Fibroblast of skin of left biceps (primary cell): ENCODE data around the gene MMP27.

ENCODE experiments used
- DNase-seq, 2 experiments: peaks; one replicate each; pipeline ENCODE4 v3.0.0-alpha.2; 2013; ENCODE audit warnings: low read depth in 2 of 2

The MMP27 gene

DNA sequence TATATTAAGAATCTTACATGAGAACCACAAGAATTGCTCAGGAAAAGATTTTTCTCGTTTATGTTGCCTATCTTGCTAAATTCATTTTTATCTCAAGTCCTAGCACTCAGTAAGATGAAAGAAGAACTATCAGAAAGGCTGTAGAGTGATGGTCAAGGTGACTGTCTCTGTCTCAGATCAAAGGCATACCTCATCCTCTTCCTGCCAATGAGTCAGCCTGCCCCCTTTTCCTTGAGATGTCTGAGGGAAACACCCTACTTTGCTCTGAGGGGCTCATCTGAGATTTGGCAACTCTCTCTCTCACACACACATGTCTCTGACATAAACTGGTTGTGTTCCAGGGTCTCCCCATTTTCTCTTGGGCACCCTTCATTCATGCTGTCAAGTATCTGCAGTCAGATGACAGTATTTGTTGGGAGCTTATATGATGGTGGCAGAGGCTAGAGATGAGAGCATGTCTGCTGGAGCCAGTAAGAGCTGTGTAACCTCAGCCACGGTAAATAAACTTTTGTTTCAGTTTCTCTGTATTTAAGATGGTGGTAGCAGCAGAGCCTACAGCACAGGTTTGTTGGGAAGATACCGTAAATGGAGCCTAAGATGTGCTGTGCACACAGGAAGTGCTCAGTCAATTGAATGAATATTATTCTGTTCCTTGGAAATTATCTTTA lies 1.6 kb downstream of the MMP27 start:
- DNase-seq = no peak

DNA sequence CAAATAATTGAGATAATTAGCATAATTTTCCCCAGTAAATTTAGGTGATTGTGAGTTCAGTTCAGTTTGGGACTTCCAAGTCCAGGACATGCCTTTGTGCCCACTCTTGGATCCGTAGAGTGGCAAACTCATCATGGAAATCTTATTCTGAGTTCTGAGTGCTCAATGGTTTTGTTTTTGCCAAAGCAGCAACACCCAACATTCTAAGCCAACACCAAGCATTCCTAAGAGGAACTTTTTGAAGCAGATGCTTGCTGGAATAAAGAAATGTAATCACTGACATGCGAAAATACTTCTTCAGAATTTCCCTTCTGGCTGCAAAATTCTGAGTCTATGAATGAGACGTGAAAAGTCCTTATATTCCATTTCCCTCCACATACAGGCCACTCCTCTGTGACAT lies 10.4 kb downstream of the MMP27 start:
- no peak for DNase-seq

DNA sequence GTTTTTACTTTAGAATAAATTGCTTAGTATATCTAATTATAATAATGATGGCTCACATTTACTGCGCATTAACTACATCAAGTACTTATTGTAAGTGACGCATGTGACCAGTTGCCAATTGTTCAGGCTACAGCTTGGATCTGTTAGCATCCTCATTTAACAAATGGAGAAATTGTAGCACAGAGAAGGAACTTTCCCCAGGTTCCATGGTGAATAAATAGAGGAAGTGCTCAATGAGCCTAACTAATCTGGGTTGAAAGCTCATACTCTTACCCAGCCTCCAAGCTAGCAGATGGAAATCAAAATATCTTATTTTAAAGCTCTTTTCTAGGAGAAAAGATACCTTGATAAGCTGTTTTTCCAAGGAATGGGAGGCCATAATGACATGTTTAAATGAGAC lies 19.8 kb downstream of the MMP27 start:
- DNase-seq = no peak

- DNase-seq = no peak
These were observed 20.2 kb downstream of the MMP27 start for GRCh38 chr11:102685338-102685737.

DNA sequence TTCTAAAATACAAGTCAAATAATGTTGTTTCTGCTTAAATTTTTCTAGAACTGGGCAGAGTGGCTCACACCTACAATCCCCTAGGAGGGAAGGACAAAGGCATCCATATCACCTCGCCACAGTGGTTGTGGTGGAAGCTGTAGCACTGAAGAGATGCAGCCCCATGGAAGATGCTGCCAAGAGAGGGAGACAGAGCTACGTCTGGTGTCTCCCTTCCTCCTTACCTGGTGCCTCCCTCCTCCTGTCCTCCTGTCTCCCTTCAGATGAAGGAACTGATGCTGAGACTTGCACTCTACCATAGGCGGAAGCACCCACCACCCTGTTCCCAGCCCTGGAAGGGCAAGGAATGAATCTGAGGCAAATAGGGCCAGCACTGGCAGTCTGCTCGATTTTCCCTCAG lies 22.3 kb downstream of the MMP27 start:
- DNase-seq = no peak

GRCh38 chr11:102680945-102681344 lies 24.6 kb downstream of the MMP27 start:
- peak; percentile 15 to 24 for DNase-seq

GRCh38 chr11:102678022-102678421 lies 27.5 kb downstream of the MMP27 start:
- no peak for DNase-seq

- no peak for DNase-seq
These were observed 29.5 kb downstream of the MMP27 start for GRCh38 chr11:102676084-102676483.

DNA sequence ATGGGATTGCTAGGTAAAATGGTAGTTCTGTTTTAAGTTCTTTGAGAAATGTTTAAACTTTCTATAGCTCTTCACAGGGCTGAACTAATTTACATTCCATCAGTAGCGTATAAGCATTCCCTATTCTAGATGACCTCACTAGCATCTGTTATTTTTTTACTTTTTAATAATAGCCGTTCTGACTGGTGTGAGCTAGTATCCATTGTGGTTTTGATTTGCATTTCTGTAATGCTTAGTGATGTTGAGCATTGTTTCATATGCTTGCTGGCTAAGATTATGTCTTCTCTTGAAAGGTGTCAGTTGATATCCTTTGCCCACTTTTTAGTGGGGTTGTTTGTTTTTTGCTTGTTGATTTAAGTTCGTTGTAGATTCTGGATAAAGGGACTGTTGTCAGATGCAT lies 35.9 kb downstream of the MMP27 start:
- peak; percentile 25 to 36 for DNase-seq

- DNase-seq = peak; percentile 6 to 13
These were observed 39.1 kb downstream of the MMP27 start for GRCh38 chr11:102666331-102666957.

DNA sequence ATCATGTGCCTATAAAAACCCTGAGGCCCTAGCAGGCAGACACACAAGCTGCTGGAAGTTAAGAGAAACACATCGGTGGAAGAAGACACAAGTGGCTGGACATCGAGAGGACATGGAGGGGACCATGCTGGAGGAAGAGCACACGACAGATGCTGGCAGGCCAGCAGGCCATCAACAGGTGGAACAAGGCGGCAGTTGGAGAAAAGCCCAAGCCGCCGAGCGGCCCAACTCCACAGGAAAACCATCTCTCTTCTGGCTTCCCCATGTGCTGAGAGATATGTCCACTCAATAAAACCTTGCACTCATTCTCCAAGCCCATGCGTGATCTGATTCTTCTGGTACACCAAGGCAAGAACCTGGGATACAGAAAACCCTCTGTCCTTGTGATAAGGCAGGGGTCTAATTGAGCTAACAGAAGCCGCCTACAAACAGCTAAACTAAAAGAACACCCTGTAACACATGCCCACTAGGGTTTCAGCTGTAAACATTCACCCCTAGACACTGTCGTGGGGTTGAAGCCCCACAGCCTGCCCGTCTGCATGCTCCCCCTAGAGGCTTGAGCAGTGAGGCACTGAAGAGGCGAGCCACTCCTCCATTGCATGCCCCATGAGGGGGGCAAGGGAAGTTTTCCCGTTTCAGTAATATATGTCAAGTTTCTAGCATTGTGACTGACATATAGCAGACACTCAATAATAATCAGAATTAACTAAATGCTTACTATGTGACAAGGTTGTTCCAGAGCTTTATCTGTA lies 41.4 kb downstream of the MMP27 start:
- DNase-seq = no peak

- no peak for DNase-seq
These were observed 43.0 kb downstream of the MMP27 start for GRCh38 chr11:102662607-102663006.

- DNase-seq = no peak
These were observed 44.5 kb downstream of the MMP27 start for GRCh38 chr11:102661040-102661439.

DNA sequence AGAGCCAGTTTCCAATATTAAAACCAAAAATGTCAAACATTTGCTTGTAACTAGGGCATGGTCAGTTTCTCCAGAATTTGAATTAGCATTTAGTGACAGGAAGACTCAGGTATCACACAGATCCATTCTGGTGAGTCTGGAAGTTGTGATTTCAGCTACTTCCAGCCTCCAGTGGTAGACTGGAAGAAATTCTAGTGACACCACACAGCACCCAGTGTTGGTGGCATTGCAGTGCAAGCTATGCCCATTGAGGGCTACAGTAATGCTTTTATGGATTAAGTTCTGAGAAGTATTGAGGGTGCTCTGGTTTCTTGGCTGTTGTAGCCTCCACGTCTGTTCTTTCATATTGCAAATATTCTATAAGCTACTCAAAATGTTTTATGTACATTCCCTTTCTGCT lies 49.0 kb downstream of the MMP27 start:
- no peak for DNase-seq

GRCh38 chr11:102655547-102655946 lies 50.0 kb downstream of the MMP27 start:
- no peak for DNase-seq

DNA sequence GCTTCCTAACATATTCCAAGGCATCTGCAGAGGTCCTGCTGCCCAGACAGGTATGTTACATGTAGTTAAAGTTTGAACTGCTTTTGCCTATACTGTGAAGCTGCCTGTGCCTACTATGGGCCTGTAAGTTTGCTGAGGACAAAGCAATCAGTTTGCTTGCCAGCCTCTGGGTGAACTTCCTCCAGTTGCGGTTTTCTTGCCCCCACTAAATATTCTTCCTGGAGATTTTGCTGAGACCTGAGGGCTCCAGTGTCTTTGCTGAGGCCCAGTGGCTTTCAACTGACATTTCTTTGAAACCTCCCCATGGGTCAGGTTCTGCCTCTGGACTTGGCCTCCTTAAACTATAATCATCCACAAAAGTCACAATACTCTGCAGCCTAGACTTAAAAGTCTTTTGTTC lies 50.8 kb downstream of the MMP27 start:
- no peak for DNase-seq

DNA sequence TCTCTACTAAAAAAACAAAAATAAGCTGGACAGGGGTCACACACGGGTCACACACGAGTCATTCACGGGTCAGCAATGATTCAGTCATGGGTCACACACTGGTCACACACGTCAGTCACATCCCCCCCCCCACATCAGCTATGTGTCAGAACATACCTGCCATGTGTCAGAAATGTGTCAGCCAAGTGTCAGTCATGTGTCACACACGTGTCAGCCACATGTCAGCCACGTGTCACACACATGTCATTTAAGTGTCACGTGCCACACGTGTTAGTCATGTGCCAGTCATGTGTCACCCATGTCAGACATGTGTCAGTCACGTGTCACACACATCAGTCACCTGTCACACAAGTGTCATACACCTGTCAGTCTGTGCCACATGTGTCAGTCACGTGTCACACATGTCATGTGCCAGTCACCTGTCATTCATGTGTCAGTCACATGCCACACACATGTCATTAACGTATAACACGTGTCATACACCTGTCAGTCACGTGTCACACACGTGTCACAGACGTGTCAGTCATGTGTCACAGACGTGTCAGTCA lies 51.8 kb downstream of the MMP27 start:
- no peak for DNase-seq

- DNase-seq = no peak
These were observed 58.1 kb downstream of the MMP27 start for GRCh38 chr11:102647430-102647829.

DNA sequence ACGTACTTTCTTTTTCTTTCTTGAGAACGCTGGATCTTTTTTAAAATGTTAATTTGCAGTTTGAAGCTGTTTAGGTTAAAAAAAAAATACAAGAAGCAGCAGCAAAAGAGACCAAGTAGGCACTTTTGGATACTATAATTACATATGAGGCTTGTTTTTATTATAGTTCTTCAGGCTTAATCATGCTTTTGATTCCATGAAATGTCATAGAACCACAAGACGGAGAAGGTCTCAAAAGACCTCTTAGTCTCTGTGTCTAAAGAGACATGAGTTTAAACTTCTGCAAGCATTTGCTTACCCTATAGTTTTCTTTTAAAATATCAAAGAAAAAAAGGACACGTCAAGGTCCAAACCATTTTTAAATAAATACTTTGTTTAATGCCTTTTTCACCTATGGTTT lies 61.6 kb downstream of the MMP27 start:
- DNase-seq = no peak
